Activated CD4-positive, alpha-beta T cell treated with anti-CD3 and anti-CD28 coated beads, Interleukin-2, amount 10 ng/mL, durations not matched to agents 7 days and 5 days (primary cell): ENCODE results near the gene TOP1. TPM values are rescaled to one million over a fixed set of nuclear protein-coding genes. Genes with fewer than 3 reads are reported as not detected.

Source experiments
- CTCF ChIA-PET: fragments of 350-600 bp; sonication (Branson Sonifier 250); formaldehyde crosslinking; loops from one replicate; lab custom pipeline; 2021; ENCODE audit warnings: antibody characterized with exemption; lab: Charles Lee
- POLR2A ChIA-PET: fragments of 350-600 bp; sonication (Branson Sonifier 250); formaldehyde crosslinking; loops from one replicate; lab custom pipeline; 2021; ENCODE audit warnings: antibody characterized with exemption; lab: Charles Lee
- DNase-seq: peaks from one replicate; pipeline ENCODE4 v3.0.0-alpha.2; 2020
- H3K27ac Mint-ChIP-seq: one replicate; pipeline ENCODE4 v1.8.0; 2021; ENCODE audit warnings: mild to moderate bottlenecking, moderate library complexity, mixed read lengths
- H3K27me3 Mint-ChIP-seq: one replicate; pipeline ENCODE4 v1.8.0; 2021; ENCODE audit warnings: mixed read lengths
- H3K36me3 Mint-ChIP-seq: one replicate; pipeline ENCODE4 v1.8.0; 2021; ENCODE audit warnings: low read depth, mixed read lengths
- H3K4me1 Mint-ChIP-seq: one replicate; pipeline ENCODE4 v1.8.0; 2021; ENCODE audit warnings: mixed read lengths
- H3K4me3 Mint-ChIP-seq: one replicate; pipeline ENCODE4 v1.8.0; 2021; ENCODE audit warnings: mild to moderate bottlenecking, moderate library complexity, mixed read lengths
- H3K9me3 Mint-ChIP-seq: one replicate; pipeline ENCODE4 v1.8.0; 2021; ENCODE audit warnings: mixed read lengths
- total RNA-seq, 2 experiments: library from RNA; stranded (reverse); gene quantifications; one replicate each; pipeline ENCODE4 v1.2.3, GENCODE V29; 2021

TOP1 gene
- total RNA-seq, 2 experiments from 2014 or later: 66.7 to 76.9 TPM

- ChIA-PET POLR2A (no interaction called here), CTCF (interaction anchor here (0.9 kb wide), 1 partner anchor 97 kb away, joined by 3 read pairs; no protein-coding TSS in a partner anchor)
- Mint-ChIP-seq H3K4me3 (no peak overlapping the region), H3K9me3 (no peaks in the 10 kb centered on the region), H3K36me3 (peaks cover 60% of the 10 kb centered on the region), H3K27me3 (no peaks in the 10 kb centered on the region), H3K27ac (no peak overlapping the region), H3K4me1 (peaks cover 26% of the 10 kb centered on the region)
- DNase-seq: no peak
These were observed 59.2 kb downstream of the TOP1 start for GRCh38 chr20:41087777-41088176.

- DNase-seq: no peak
- Mint-ChIP-seq H3K4me1 (peaks cover 23% of the 10 kb centered on the region), H3K9me3 (no peaks in the 10 kb centered on the region), H3K27ac (peak overlapping the region; percentile 19), H3K36me3 (peaks cover 54% of the 10 kb centered on the region), H3K27me3 (no peaks in the 10 kb centered on the region), H3K4me3 (no peak overlapping the region)
- ChIA-PET POLR2A (no interaction called here), CTCF (interaction anchor here (0.5 to 1.0 kb wide), 3 partner anchors 23 to 430 kb away, joined by 3 read pairs; no protein-coding TSS in a partner anchor)
These were observed 60.9 kb downstream of the TOP1 start for GRCh38 chr20:41089555-41089954.

DNA sequence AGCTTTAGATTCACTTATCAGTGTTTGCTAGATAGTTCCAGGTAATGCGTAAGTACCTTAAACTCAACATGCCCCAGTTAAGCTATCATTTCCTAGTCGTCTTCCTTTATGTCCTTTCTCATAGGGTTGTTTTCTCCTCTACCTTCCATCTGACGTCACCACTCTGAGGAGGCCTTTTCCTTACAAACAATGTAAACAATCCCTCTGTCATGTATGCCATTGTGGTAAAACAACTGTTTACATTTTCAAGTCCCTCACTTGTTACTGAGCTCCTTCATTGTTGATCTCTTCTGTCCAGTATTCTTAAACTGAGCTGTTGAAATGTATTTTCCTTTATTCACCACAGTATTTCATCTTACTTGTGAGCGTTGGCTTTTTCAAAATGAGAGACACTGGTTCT is 63.3 kb downstream of the TOP1 start:
- Mint-ChIP-seq H3K36me3 (peaks cover 45% of the 10 kb centered on the region), H3K27me3 (no peaks in the 10 kb centered on the region), H3K4me1 (peaks cover 12% of the 10 kb centered on the region), H3K27ac (no peak overlapping the region), H3K4me3 (no peak overlapping the region), H3K9me3 (no peaks in the 10 kb centered on the region)
- DNase-seq: no peak
- ChIA-PET POLR2A (no interaction called here), CTCF (interaction anchor here (1.6 to 5.3 kb wide), 2 partner anchors 99 to 105 kb away, joined by 4 to 52 read pairs; no protein-coding TSS in a partner anchor)

DNA sequence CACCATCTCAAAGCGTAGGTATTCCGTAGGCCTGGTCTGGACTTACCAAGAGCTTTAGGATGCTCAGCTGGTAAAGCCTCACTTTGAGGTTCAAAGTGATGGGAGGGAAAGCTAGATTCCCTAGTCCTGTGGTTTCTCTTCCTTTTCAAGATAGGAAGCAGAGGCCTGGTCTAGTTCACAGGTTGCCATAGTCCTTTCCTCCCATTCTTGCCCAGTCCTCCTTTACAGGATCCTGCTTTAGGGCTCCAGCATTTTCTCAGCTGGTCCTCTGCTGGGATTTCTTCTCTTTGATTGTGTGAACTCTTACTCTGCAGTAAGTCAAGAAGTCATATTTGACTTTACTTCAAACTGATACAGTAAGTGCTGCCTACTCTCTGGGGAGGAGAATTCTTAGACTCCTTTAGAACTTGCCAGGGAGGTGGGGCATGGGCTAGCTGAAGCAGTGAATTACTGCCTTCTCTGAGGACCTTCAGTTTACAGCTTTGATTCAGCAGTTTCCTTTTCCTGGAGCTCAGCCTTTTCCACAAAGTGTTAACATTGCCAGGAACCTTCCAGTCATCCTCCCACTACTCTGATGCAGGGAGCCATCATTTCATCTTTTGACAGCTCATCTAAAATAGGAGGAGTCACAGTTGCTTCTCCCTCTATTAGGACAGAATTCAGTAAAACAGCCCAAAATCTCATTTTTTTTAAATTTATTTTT is 65.9 kb downstream of the TOP1 start:
- Mint-ChIP-seq H3K9me3 (no peaks in the 10 kb centered on the region), H3K36me3 (peaks cover 54% of the 10 kb centered on the region), H3K27me3 (no peaks in the 10 kb centered on the region), H3K4me3 (no peak overlapping the region), H3K27ac (no peak overlapping the region), H3K4me1 (peaks cover 5% of the 10 kb centered on the region)
- ChIA-PET CTCF (interaction anchor here (0.7 to 5.3 kb wide), 17 partner anchors 13 to 226 kb away, joined by 3 to 52 read pairs (median 5); no protein-coding TSS in a partner anchor), POLR2A (interaction anchor here (0.9 to 1.4 kb wide), 2 partner anchors 104 to 119 kb away, joined by 3 read pairs; no protein-coding TSS in a partner anchor)
- DNase-seq: no peak

DNA sequence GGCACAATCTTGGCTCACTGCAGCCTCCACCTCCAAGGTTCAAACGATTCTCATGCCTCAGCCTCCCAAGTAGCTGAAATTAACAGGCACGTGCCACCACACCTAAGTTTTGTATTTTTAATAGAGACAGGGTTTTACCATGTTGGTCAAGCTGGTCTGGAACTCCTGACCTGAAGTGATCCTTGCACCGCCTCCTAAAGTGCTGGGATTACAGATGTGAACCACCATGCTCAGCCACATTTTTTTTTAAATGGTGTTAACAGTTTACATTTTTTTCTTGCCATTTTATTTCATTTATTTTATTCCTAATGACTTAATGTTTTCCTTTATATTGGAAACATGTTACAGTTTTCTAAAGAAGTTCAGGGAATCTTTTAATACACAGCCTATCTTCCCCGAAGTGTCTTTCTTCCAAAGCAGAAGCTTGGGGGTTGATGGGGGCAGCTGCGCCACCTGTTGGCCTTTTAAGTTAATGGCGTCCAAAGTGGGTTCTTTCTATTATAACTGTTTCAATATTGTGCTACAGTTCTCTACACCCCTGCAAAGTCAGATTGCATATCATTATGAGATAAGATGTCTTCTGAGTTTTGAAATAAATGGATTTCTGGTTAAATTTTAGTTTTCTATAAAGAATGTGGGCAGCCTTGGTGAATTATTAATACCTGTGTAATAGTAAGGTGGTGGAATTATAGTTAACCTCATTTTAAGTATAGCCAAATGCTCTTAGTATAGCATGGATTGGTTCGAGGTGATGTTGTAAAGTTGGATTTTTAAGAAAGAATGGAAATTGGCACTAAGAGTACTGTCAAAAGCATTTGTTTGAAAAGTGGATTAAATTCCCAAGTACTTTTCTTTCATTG is 66.7 kb downstream of the TOP1 start:
- no peak overlapping the region for H3K27ac Mint-ChIP-seq
- ChIA-PET POLR2A (interaction anchor here (0.9 to 1.4 kb wide), 2 partner anchors 105 to 120 kb away, joined by 3 read pairs; no protein-coding TSS in a partner anchor), CTCF (interaction anchor here (0.6 to 5.3 kb wide), 18 partner anchors 14 to 226 kb away, joined by 3 to 52 read pairs (median 5); no protein-coding TSS in a partner anchor)
- H3K4me3 Mint-ChIP-seq: no peak overlapping the region
- H3K4me1 Mint-ChIP-seq: peaks cover 5% of the 10 kb centered on the region
- no peaks in the 10 kb centered on the region for H3K9me3 Mint-ChIP-seq
- H3K36me3 Mint-ChIP-seq: peaks cover 58% of the 10 kb centered on the region
- H3K27me3 Mint-ChIP-seq: no peaks in the 10 kb centered on the region
- peak; percentile 57 for DNase-seq

- H3K27ac Mint-ChIP-seq: no peak overlapping the region
- CTCF ChIA-PET: interaction anchor here (0.6 to 0.8 kb wide), 3 partner anchors 108 to 135 kb away, joined by 3 to 4 read pairs (median 3); no protein-coding TSS in a partner anchor
- H3K36me3 Mint-ChIP-seq: peaks cover 53% of the 10 kb centered on the region
- no peaks in the 10 kb centered on the region for H3K27me3 Mint-ChIP-seq
- peaks cover 5% of the 10 kb centered on the region for H3K4me1 Mint-ChIP-seq
- POLR2A ChIA-PET: no interaction called here
- DNase-seq: no peak
- H3K9me3 Mint-ChIP-seq: no peaks in the 10 kb centered on the region
- no peak overlapping the region for H3K4me3 Mint-ChIP-seq
These were observed 70.2 kb downstream of the TOP1 start for GRCh38 chr20:41098703-41099250.

GRCh38 chr20:41100001-41100480 is 71.4 kb downstream of the TOP1 start:
- DNase-seq: no peak
- no peak overlapping the region for H3K4me3 Mint-ChIP-seq
- no peaks in the 10 kb centered on the region for H3K9me3 Mint-ChIP-seq
- H3K36me3 Mint-ChIP-seq: peaks cover 50% of the 10 kb centered on the region
- peaks cover 4% of the 10 kb centered on the region for H3K4me1 Mint-ChIP-seq
- no peak overlapping the region for H3K27ac Mint-ChIP-seq
- ChIA-PET CTCF (no interaction called here), POLR2A (interaction anchor here (0.5 kb wide), 1 partner anchor 306 kb away, joined by 3 read pairs; no protein-coding TSS in a partner anchor)
- H3K27me3 Mint-ChIP-seq: no peaks in the 10 kb centered on the region

DNA sequence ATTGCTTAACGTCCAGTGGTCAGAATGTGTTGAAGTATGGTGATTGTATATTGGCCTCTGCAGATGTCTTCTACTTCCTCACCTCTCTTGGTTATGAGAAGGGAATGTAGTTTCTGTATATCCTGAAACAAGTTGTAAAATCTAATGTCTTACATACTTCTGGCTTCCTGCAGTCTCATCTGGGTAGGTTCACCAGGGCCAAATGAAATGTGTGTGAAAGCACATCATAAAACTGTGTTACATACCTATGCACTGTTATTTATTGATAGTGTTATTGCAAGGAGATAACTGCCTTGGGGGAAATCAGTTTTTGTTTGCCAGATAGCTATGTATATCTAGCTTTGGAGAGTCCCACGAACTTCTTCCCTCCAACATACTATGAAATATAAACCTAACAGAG is 73.0 kb downstream of the TOP1 start:
- Mint-ChIP-seq H3K36me3 (peaks cover 46% of the 10 kb centered on the region), H3K4me1 (no peaks in the 10 kb centered on the region), H3K9me3 (no peaks in the 10 kb centered on the region), H3K4me3 (no peak overlapping the region), H3K27me3 (no peaks in the 10 kb centered on the region), H3K27ac (no peak overlapping the region)
- ChIA-PET CTCF (interaction anchor here (1.0 kb wide), 1 partner anchor 57 kb away, joined by 3 read pairs; no protein-coding TSS in a partner anchor), POLR2A (no interaction called here)
- no peak for DNase-seq

GRCh38 chr20:41108531-41108930 is 79.9 kb downstream of the TOP1 start:
- no peaks in the 10 kb centered on the region for H3K4me1 Mint-ChIP-seq
- H3K36me3 Mint-ChIP-seq: peaks cover 32% of the 10 kb centered on the region
- H3K4me3 Mint-ChIP-seq: no peak overlapping the region
- no peak overlapping the region for H3K27ac Mint-ChIP-seq
- ChIA-PET CTCF (no interaction called here), POLR2A (no interaction called here)
- no peaks in the 10 kb centered on the region for H3K27me3 Mint-ChIP-seq
- no peak for DNase-seq
- no peaks in the 10 kb centered on the region for H3K9me3 Mint-ChIP-seq

GRCh38 chr20:41110012-41110411 is 81.4 kb downstream of the TOP1 start:
- Mint-ChIP-seq H3K4me3 (no peak overlapping the region), H3K27ac (no peak overlapping the region), H3K36me3 (peaks cover 40% of the 10 kb centered on the region), H3K4me1 (no peaks in the 10 kb centered on the region), H3K9me3 (no peaks in the 10 kb centered on the region), H3K27me3 (no peaks in the 10 kb centered on the region)
- CTCF ChIA-PET: interaction anchor here (0.8 to 1.2 kb wide), 5 partner anchors 15 to 142 kb away, joined by 3 to 5 read pairs (median 3); no protein-coding TSS in a partner anchor
- POLR2A ChIA-PET: no interaction called here
- DNase-seq: no peak

DNA sequence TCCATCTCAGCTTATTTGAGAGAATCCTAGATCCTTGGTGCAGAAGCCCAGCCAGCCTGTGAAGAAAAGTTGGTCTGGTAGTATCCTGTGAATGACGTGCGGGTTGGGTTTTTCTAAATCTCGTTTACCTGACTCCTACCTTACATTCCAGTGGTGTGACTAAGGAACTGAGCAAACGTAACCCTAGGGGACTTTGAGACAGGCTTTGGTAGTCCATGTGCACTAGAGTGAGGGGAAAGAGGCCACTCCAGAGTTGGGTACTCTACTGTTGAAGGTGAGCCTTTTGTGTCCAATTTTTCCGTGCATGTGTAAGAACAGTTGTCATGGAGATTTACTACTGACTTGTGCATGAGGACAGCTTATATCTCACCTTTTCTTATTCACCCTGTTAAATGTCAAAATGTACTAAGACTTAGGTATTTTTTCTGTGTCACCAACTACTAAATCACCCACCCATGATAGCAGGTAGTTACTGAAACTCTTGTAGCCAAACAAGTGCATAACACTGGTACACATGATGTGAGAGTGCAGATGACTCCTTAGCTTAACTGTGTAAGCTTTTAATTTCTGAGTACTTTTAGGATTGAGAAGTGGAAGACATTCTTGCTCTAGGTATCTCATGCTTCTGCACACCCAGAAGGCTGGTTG is 82.4 kb downstream of the TOP1 start:
- DNase-seq: no peak
- ChIA-PET POLR2A (no interaction called here), CTCF (interaction anchor here (0.8 kb wide), 1 partner anchor 10 kb away, joined by 3 read pairs; no protein-coding TSS in a partner anchor)
- Mint-ChIP-seq H3K36me3 (peaks cover 50% of the 10 kb centered on the region), H3K9me3 (no peaks in the 10 kb centered on the region), H3K4me3 (no peak overlapping the region), H3K27me3 (no peaks in the 10 kb centered on the region), H3K4me1 (no peaks in the 10 kb centered on the region), H3K27ac (no peak overlapping the region)

- no peak for DNase-seq
- CTCF ChIA-PET: interaction anchor here (0.7 to 1.4 kb wide), 3 partner anchors 9 to 121 kb away, joined by 3 read pairs; no protein-coding TSS in a partner anchor
- Mint-ChIP-seq H3K27ac (peak overlapping the region; percentile 47), H3K4me3 (no peak overlapping the region), H3K9me3 (no peaks in the 10 kb centered on the region), H3K4me1 (no peaks in the 10 kb centered on the region), H3K27me3 (no peaks in the 10 kb centered on the region), H3K36me3 (peaks cover 55% of the 10 kb centered on the region)
- POLR2A ChIA-PET: no interaction called here
These were observed 82.9 kb downstream of the TOP1 start for GRCh38 chr20:41111578-41111951.
